Liver (tissue), 3 donors: ENCODE measurements around the gene BAK1.
"Not testable (repeated sequence)": the region's sequence is repeated elsewhere in the genome, so short reads cannot be mapped to it uniquely, and the experiment has no call there.

Experiments used
- EGR1 ChIP-seq, 2 donors: IDR thresholded peaks; 2 replicates each; pipeline ENCODE4 v1.6.1; 2016 to 2018; ENCODE audit warnings: antibody characterized with exemption in 2 of 2, low read depth in 2 of 2
- GABPA ChIP-seq, 2 donors: IDR thresholded peaks in 1 of 2; conservative IDR thresholded peaks in 1 of 2; 2 replicates each; pipeline ENCODE4 v1.6.1; 2016; ENCODE audit warnings: antibody characterized with exemption in 2 of 2, mild to moderate bottlenecking in 1 of 2, moderate library complexity in 1 of 2
- RAD21 ChIP-seq, 2 donors: IDR thresholded peaks; 2 replicates each; pipeline ENCODE4 v1.6.1; 2016; ENCODE audit warnings: antibody characterized with exemption in 2 of 2, mild to moderate bottlenecking in 2 of 2
- REST ChIP-seq: IDR thresholded peaks from 2 replicates; pipeline ENCODE4 v1.6.1; 2016; ENCODE audit warnings: antibody characterized with exemption, mild to moderate bottlenecking
- SP1 ChIP-seq: IDR thresholded peaks from 2 replicates; pipeline ENCODE4 v1.6.1; 2018; ENCODE audit warnings: antibody characterized with exemption, mild to moderate bottlenecking
- TAF1 ChIP-seq: conservative IDR thresholded peaks from 2 replicates; pipeline ENCODE4 v1.6.1; 2016; ENCODE audit warnings: antibody characterized with exemption, mild to moderate bottlenecking
- TF ChIP-seq, protein P1 (sequence below): fragments of 150-350 bp; IDR thresholded peaks from 2 replicates; pipeline ENCODE4 v1.5.1; 2017; ENCODE audit warnings: improper control_type of control experiment, low read depth, low read length; ENCODE audit not compliant: missing input control
- TF ChIP-seq, protein P2 (sequence below): IDR thresholded peaks from 2 replicates; pipeline ENCODE4 v1.6.1; 2016; ENCODE audit warnings: antibody characterized with exemption
- donor health status: healthy.
- donor health status: healthy.

DNA sequence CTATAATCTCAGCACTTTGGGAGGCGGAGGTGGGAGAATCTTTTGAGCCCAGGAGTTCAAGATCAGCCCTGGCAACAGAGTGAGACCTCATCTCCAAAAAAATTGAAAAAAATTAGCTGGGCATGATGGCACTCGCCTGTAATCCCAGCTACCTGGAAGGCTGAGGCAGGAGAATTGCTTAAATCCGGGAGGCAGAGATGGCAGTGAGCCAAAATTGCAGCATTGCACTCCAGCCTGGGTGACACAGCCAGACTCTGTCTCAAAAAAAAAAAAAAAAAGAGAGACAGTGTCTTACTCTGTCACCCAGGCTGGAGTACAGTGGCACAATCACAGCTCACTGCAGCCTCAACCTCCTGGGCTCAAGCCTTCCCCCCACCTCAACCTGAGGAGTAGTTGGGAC, 27.2 kb downstream of the BAK1 start:
- TF ChIP-seq, protein P1, sequence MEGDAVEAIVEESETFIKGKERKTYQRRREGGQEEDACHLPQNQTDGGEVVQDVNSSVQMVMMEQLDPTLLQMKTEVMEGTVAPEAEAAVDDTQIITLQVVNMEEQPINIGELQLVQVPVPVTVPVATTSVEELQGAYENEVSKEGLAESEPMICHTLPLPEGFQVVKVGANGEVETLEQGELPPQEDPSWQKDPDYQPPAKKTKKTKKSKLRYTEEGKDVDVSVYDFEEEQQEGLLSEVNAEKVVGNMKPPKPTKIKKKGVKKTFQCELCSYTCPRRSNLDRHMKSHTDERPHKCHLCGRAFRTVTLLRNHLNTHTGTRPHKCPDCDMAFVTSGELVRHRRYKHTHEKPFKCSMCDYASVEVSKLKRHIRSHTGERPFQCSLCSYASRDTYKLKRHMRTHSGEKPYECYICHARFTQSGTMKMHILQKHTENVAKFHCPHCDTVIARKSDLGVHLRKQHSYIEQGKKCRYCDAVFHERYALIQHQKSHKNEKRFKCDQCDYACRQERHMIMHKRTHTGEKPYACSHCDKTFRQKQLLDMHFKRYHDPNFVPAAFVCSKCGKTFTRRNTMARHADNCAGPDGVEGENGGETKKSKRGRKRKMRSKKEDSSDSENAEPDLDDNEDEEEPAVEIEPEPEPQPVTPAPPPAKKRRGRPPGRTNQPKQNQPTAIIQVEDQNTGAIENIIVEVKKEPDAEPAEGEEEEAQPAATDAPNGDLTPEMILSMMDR, result not testable (repeated sequence)
- TF ChIP-seq GABPA (IDR thresholded peaks at IDR 0.05 in 1 of 2, conservative IDR thresholded peaks at IDR 0.05 in 1 of 2); EGR1 (IDR thresholded peaks at IDR 0.05; ENCODE audit: low read depth in 2 of 2); SP1; REST; TAF1; RAD21 (IDR thresholded peaks at IDR 0.05): not testable (repeated sequence)
- TF ChIP-seq, protein P2, sequence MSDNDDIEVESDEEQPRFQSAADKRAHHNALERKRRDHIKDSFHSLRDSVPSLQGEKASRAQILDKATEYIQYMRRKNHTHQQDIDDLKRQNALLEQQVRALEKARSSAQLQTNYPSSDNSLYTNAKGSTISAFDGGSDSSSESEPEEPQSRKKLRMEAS, result not testable (repeated sequence)
